ENCODE measurements around the gene RBP7.

Gene RBP7

GRCh38 chr1:10064416-10065343 lies 67.7 kb downstream of the RBP7 start:
- DNase-seq (ENCODE audit: low read depth in 1 of 2, low spot score in 1 of 2): no peak

- no peak for DNase-seq (ENCODE audit: low read depth in 1 of 2, low spot score in 1 of 2)
These were observed 68.3 kb downstream of the RBP7 start for GRCh38 chr1:10065344-10065685.
